ENCODE data around the gene TMEM14C.
"Not testable (repeated sequence)": the region's sequence is repeated elsewhere in the genome, so short reads cannot be mapped to it uniquely, and the experiment has no call there.

DNA sequence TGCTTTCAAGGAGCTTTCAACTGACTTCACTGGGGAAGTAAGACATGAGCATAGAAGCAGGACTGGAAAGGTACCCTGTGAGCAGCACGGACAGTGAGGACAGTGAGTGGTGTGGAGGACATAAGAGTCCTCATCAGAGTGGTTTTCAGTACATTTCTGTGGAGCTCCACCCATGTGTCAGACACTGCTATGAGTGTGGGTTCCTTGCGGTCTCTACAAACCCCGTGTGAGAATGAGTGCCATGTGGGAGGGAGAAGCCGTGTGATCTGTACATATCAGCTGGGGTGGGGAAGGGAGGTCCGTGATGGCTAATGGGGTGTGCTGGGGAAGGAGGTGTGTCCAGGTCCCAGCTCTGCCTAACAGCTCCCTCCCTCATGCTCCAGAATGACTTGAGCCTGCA, 28.9 kb downstream of the TMEM14C start:
- TF ChIP-seq, protein P1, sequence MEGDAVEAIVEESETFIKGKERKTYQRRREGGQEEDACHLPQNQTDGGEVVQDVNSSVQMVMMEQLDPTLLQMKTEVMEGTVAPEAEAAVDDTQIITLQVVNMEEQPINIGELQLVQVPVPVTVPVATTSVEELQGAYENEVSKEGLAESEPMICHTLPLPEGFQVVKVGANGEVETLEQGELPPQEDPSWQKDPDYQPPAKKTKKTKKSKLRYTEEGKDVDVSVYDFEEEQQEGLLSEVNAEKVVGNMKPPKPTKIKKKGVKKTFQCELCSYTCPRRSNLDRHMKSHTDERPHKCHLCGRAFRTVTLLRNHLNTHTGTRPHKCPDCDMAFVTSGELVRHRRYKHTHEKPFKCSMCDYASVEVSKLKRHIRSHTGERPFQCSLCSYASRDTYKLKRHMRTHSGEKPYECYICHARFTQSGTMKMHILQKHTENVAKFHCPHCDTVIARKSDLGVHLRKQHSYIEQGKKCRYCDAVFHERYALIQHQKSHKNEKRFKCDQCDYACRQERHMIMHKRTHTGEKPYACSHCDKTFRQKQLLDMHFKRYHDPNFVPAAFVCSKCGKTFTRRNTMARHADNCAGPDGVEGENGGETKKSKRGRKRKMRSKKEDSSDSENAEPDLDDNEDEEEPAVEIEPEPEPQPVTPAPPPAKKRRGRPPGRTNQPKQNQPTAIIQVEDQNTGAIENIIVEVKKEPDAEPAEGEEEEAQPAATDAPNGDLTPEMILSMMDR (IDR thresholded peaks at IDR 0.05; ENCODE audit: low read length), result not testable (repeated sequence)
- TF ChIP-seq EZH2 (optimal IDR thresholded peaks at IDR 0.05; ENCODE audit: low read depth, low read length), result not testable (repeated sequence)
